ENCODE measurements around the gene STRIP2.

Gene STRIP2

GRCh38 chr7:129433847-129434674 is at the start of gene STRIP2 (continued):
- TF ChIP-seq ZNF510 (tag by site-specific recombination; IDR thresholded peaks at IDR 0.05; ENCODE audit: insufficient replicate concordance), result no peak
- TF ChIP-seq ZBTB44 (tag by site-specific recombination; IDR thresholded peaks at IDR 0.05), result no peak
- peak; percentile 68 for TF ChIP-seq YY2 (tag by site-specific recombination; IDR thresholded peaks at IDR 0.05)
- TF ChIP-seq BCL11A (tag by site-specific recombination; IDR thresholded peaks at IDR 0.05; ENCODE audit: low read depth), result no peak
- peak; percentile 64; the same call in 1 of the 2 replicates for TF ChIP-seq IKZF3 (tag by site-specific recombination; IDR thresholded peaks at IDR 0.05)
- TF ChIP-seq FEZF1 (tag by site-specific recombination; IDR thresholded peaks at IDR 0.05), result no peak
- TF ChIP-seq HIC1 (tag by site-specific recombination; IDR thresholded peaks at IDR 0.05), result no peak
- no peak for TF ChIP-seq SALL2 (tag by site-specific recombination; IDR thresholded peaks at IDR 0.05; ENCODE audit: borderline replicate concordance)
- TF ChIP-seq ZNF768 (tag by site-specific recombination; IDR thresholded peaks at IDR 0.05), result no peak
- no peak for TF ChIP-seq ZNF211 (tag by site-specific recombination; IDR thresholded peaks at IDR 0.05; ENCODE audit: low read depth)
- TF ChIP-seq ZSCAN30 (tag by site-specific recombination; IDR thresholded peaks at IDR 0.05), result peak; percentile 78; the same call in 1 of the 2 replicates
- TF ChIP-seq ZNF785 (tag by site-specific recombination; IDR thresholded peaks at IDR 0.05), result no peak
- TF ChIP-seq PRDM10 (tag by site-specific recombination; IDR thresholded peaks at IDR 0.05), result peak; percentile 99
- TF ChIP-seq ZSCAN18 (tag by site-specific recombination; IDR thresholded peaks at IDR 0.05), result no peak
- TF ChIP-seq KLF10 (tag by site-specific recombination; IDR thresholded peaks at IDR 0.05), result peak; percentile 60; the same call in 1 of the 2 replicates
- no peak for TF ChIP-seq REPIN1 (tag by site-specific recombination; IDR thresholded peaks at IDR 0.05; ENCODE audit: low read depth)
- no peak for TF ChIP-seq ZNF426 (tag by site-specific recombination; IDR thresholded peaks at IDR 0.05)
- no peak for TF ChIP-seq ZNF585B (tag by site-specific recombination; IDR thresholded peaks at IDR 0.05)
- TF ChIP-seq ZFP3 (tag by site-specific recombination; IDR thresholded peaks at IDR 0.05; ENCODE audit: low read depth), result 0 out of 2 replicates have a peak, but pooled peaks have one; percentile 39
- TF ChIP-seq ZNF341 (tag by site-specific recombination; IDR thresholded peaks at IDR 0.05; ENCODE audit: low read depth), result peak; percentile 33; the same call in 1 of the 2 replicates
- TF ChIP-seq GLI4 (tag by site-specific recombination; IDR thresholded peaks at IDR 0.05), result 0 out of 2 replicates have a peak, but pooled peaks have one; percentile 11
- no peak for TF ChIP-seq ATF2 (tag by site-specific recombination; IDR thresholded peaks at IDR 0.05; ENCODE audit: low read depth)
- no peak for TF ChIP-seq PRDM1 (tag by site-specific recombination; IDR thresholded peaks at IDR 0.05)
- TF ChIP-seq SETDB1 (IDR thresholded peaks at IDR 0.05; ENCODE audit: insufficient read length, low read length), result no peak
- TF ChIP-seq ZNF747 (tag by site-specific recombination; IDR thresholded peaks at IDR 0.05), result no peak
- TF ChIP-seq ZNF488 (tag by site-specific recombination; IDR thresholded peaks at IDR 0.05), result no peak
- no peak for TF ChIP-seq TRIM28 (IDR thresholded peaks at IDR 0.05; ENCODE audit: borderline replicate concordance, low read length)
- TF ChIP-seq ZNF354C (tag by site-specific recombination; IDR thresholded peaks at IDR 0.05; ENCODE audit: borderline replicate concordance, low read depth), result no peak

Data from HEK293 (cell line).